Uterus (tissue), 4 donors: ENCODE data around the gene IFT43. TPM values are rescaled to one million over a fixed set of nuclear protein-coding genes. Genes with fewer than 3 reads are reported as not detected.

Experiments used
- DNase-seq, 2 donors: peaks; one replicate each; pipeline ENCODE4 v3.0.0-alpha.2; 2019 to 2020
- H3K27ac ChIP-seq, 2 donors: fragments of 200-600 bp; sonication (generic); 1 replicate in 1 of 2; 2 replicates in 1 of 2; pipeline ENCODE4 v1.5.1; 2016 to 2018
- H3K27me3 ChIP-seq, 2 donors: fragments of 200-600 bp; sonication (generic); one replicate each; pipeline ENCODE4 v1.5.1; 2018 to 2019; ENCODE audit warnings: control low read depth in 1 of 2
- H3K36me3 ChIP-seq, 2 donors: fragments of 200-600 bp; sonication (generic); one replicate each; pipeline ENCODE4 v1.5.1; 2019; ENCODE audit warnings: control low read depth in 1 of 2
- H3K4me1 ChIP-seq, 2 donors: fragments of 200-600 bp; sonication (generic); one replicate each; pipeline ENCODE4 v1.5.1; 2018 to 2019; ENCODE audit warnings: control low read depth in 1 of 2
- H3K4me3 ChIP-seq, 2 donors: fragments of 200-600 bp; sonication (generic); 1 replicate in 1 of 2; 2 replicates in 1 of 2; pipeline ENCODE4 v1.5.1; 2018 to 2019; ENCODE audit warnings: mild to moderate bottlenecking in 1 of 2
- H3K9me3 ChIP-seq, 2 donors: fragments of 200-600 bp; sonication (generic); one replicate each; pipeline ENCODE4 v1.5.1; 2019; ENCODE audit warnings: control low read depth in 1 of 2
- CTCF ChIP-seq, 4 experiments: fragments of 200-600 bp in 2 of 4; fragments of 450-650 bp in 2 of 4; sonication (generic) in 2 of 4; IDR thresholded peaks; one replicate each; pipeline ENCODE4 v1.5.1; 2016 to 2019; ENCODE audit warnings: antibody characterized with exemption in 4 of 4, mild to moderate bottlenecking in 2 of 4, moderate library complexity in 1 of 4
- POLR2A ChIP-seq, 2 donors: fragments of 450-650 bp; IDR thresholded peaks; one replicate each; pipeline ENCODE4 v1.6.1; 2016; ENCODE audit warnings: antibody characterized with exemption in 2 of 2, mild to moderate bottlenecking in 1 of 2, moderate library complexity in 1 of 2
- intact Hi-C: fragments of 100-400 bp; cut with DNase I; formaldehyde crosslinking; loops from one replicate; pipeline ENCODE4 v1.15.1; 2023; ENCODE audit warnings: low total_unique reads
- total RNA-seq, 4 donors: library from RNA; depleted of rRNA in 3 of 4; stranded (reverse); fragments of >200 nt in 3 of 4; gene quantifications; one replicate each; pipeline versions ENCODE4 v1.1.0 to v1.2.4, GENCODE V29; 2014 to 2023
- donor health status: DM: yes; HTN: yes; CAD: no.

IFT43 gene
- total RNA-seq, 4 donors from 2014 or later = 34.2 to 75.3 (median 49.1) TPM

GRCh38 chr14:75982266-75983018 is 3.1 kb upstream of the IFT43 start:
- H3K4me1 ChIP-seq = peaks cover 0 to 9% of the 10 kb centered on the region in 2 donors
- H3K9me3 ChIP-seq = no peaks in the 10 kb centered on the region
- no peak for TF ChIP-seq POLR2A (IDR thresholded peaks at IDR 0.05)
- peak; percentile 57 to 77 (median 70) for TF ChIP-seq CTCF (IDR thresholded peaks at IDR 0.05)
- intact Hi-C loops = no loop called here
- H3K27ac ChIP-seq = peak overlapping the region; percentile 97 to 99
- no peaks in the 10 kb centered on the region for H3K27me3 ChIP-seq
- H3K4me3 ChIP-seq = peak overlapping the region; percentile 49 to 58
- peak; percentile 87 to 89 for DNase-seq
- H3K36me3 ChIP-seq = no peaks in the 10 kb centered on the region

GRCh38 chr14:75983019-75983358 is 2.6 kb upstream of the IFT43 start:
- TF ChIP-seq POLR2A (IDR thresholded peaks at IDR 0.05) (no peak), CTCF (IDR thresholded peaks at IDR 0.05) (no peak)
- no peak for DNase-seq
- intact Hi-C loops = no loop called here
- peak overlapping the region; percentile 49 to 58 for H3K4me3 ChIP-seq
- H3K27me3 ChIP-seq = no peaks in the 10 kb centered on the region
- peak overlapping the region; percentile 97 to 99 for H3K27ac ChIP-seq
- peaks cover 0 to 9% of the 10 kb centered on the region in 2 donors for H3K4me1 ChIP-seq
- H3K9me3 ChIP-seq = no peaks in the 10 kb centered on the region
- H3K36me3 ChIP-seq = no peaks in the 10 kb centered on the region

GRCh38 chr14:75984674-75985073 is 889 bp upstream of the IFT43 start:
- H3K4me3 ChIP-seq = no peak overlapping the region
- H3K27me3 ChIP-seq = no peaks in the 10 kb centered on the region
- peaks cover 0 to 9% of the 10 kb centered on the region in 2 donors for H3K4me1 ChIP-seq
- TF ChIP-seq POLR2A (IDR thresholded peaks at IDR 0.05) (no peak), CTCF (IDR thresholded peaks at IDR 0.05) (no peak)
- no peak for DNase-seq
- intact Hi-C loops = no loop called here
- H3K9me3 ChIP-seq = no peaks in the 10 kb centered on the region
- peak overlapping the region; percentile 97 to 99 for H3K27ac ChIP-seq
- no peaks in the 10 kb centered on the region for H3K36me3 ChIP-seq

- DNase-seq = no peak
- intact Hi-C loops = no loop called here
- H3K4me1 ChIP-seq = peaks cover 0 to 5% of the 10 kb centered on the region in 2 donors
- peak overlapping the region; percentile 75 to 84 for H3K4me3 ChIP-seq
- H3K27me3 ChIP-seq = no peaks in the 10 kb centered on the region
- peak overlapping the region; percentile 87 to 97 for H3K27ac ChIP-seq
- no peaks in the 10 kb centered on the region for H3K36me3 ChIP-seq
- TF ChIP-seq CTCF (IDR thresholded peaks at IDR 0.05) (no peak), POLR2A (IDR thresholded peaks at IDR 0.05) (no peak)
- H3K9me3 ChIP-seq = no peaks in the 10 kb centered on the region
Observed at GRCh38 chr14:75986439-75986765, 839 bp downstream of the IFT43 start.

- Histone ChIP-seq H3K9me3 (no peaks in the 10 kb centered on the region), H3K27ac (peak overlapping the region; percentile 81 to 87), H3K27me3 (no peaks in the 10 kb centered on the region), H3K36me3 (no peaks in the 10 kb centered on the region), H3K4me3 (no peak overlapping the region), H3K4me1 (peaks cover 0 to 5% of the 10 kb centered on the region in 2 donors)
- intact Hi-C loops = no loop called here
- DNase-seq = no peak
- TF ChIP-seq POLR2A (IDR thresholded peaks at IDR 0.05) (no peak), CTCF (IDR thresholded peaks at IDR 0.05) (no peak)
Observed at GRCh38 chr14:75987201-75987970, 1.8 kb downstream of the IFT43 start.
